ENCODE measurements around the gene RILPL1. TPM values are rescaled to one million over a fixed set of nuclear protein-coding genes. Genes with fewer than 3 reads are reported as not detected.

Gene RILPL1
- total and polyA plus RNA-seq, 9 of the 15 experiments (the other 6 are each of a cell fraction or from before 2014, with no cell fraction given): 0.25 to 10.6 (median 8.6) TPM

DNA sequence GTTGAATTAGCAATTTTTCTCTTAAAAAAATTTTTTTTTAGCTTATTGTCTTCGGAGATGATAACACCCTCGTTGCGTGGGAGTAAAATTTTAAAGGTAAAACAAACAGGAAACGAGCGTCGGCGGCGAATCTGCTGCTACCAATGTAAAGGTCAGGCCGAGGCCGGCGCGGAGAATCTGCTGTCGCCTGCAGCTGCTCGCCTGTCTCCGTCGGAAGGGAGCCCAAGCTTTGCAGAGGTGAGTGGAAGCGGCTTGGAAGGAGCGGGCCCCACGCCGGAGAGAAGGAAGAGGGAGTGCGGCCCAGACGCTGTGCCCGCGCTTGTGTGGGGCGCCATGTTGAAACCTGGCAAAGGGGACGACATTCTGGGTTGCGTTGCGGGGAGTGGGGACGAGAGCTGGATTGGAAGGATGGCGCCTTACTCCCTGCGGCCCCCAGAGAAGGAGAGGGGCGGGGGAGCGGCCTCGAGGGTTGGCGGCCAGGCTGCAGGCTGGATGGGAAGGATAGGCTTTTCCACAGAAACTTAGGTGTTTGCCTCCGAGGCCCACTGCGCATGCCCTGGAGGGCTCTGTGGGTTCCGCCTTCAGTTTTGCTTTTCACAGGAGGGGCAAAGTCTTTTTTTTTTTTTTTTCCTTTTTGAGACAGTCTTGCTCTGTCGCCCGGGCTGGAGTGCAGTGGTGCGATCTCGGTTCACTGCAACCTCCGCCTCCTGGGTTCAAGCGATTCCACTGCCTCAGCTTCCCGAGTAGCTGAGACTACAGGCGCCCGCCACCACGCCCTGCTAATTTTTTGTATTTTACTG, 75.3 kb downstream of the RILPL1 start, which contains the start of gene SNRNP35 (continued):
- no peak for TF ChIP-seq BDP1 (IDR thresholded peaks at IDR 0.05; ENCODE audit: insufficient read depth, insufficient read length)
- no peak for TF ChIP-seq ERF (CRISPR knock-in tag; IDR thresholded peaks at IDR 0.05)
- no peak for TF ChIP-seq COPS2 (conservative IDR thresholded peaks at IDR 0.05)
- no peak for TF ChIP-seq WHSC1 (IDR thresholded peaks at IDR 0.05; ENCODE audit: low read length)
- TF ChIP-seq SMARCA5 (IDR thresholded peaks at IDR 0.05): no peak
- no peak for TF ChIP-seq CBX8 (IDR thresholded peaks at IDR 0.05; ENCODE audit: borderline replicate concordance, extremely low read depth, low read depth, low read length, poor library complexity, severe bottlenecking)
- TF ChIP-seq PHF8 (IDR thresholded peaks at IDR 0.05; ENCODE audit: borderline replicate concordance, low read length): peak; percentile 97
- peak; percentile 15; the same call in 1 of the 2 replicates for TF ChIP-seq SMARCE1 (IDR thresholded peaks at IDR 0.05)
- TF ChIP-seq, protein P1, sequence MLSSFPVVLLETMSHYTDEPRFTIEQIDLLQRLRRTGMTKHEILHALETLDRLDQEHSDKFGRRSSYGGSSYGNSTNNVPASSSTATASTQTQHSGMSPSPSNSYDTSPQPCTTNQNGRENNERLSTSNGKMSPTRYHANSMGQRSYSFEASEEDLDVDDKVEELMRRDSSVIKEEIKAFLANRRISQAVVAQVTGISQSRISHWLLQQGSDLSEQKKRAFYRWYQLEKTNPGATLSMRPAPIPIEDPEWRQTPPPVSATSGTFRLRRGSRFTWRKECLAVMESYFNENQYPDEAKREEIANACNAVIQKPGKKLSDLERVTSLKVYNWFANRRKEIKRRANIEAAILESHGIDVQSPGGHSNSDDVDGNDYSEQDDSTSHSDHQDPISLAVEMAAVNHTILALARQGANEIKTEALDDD (IDR thresholded peaks at IDR 0.05): no peak
- TF ChIP-seq, protein P2, sequence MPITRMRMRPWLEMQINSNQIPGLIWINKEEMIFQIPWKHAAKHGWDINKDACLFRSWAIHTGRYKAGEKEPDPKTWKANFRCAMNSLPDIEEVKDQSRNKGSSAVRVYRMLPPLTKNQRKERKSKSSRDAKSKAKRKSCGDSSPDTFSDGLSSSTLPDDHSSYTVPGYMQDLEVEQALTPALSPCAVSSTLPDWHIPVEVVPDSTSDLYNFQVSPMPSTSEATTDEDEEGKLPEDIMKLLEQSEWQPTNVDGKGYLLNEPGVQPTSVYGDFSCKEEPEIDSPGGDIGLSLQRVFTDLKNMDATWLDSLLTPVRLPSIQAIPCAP (CRISPR knock-in tag; IDR thresholded peaks at IDR 0.05; ENCODE audit: borderline replicate concordance): no peak
- TF ChIP-seq NR0B1 (IDR thresholded peaks at IDR 0.05; ENCODE audit: partially characterized antibody): no peak
- peak; percentile 57 to 76 for TF ChIP-seq MAZ (CRISPR knock-in tag; conservative IDR thresholded peaks at IDR 0.05 in 1 of 2, IDR thresholded peaks at IDR 0.05 in 1 of 2)
- no peak for TF ChIP-seq NR2F6 (CRISPR knock-in tag; IDR thresholded peaks at IDR 0.05)
- TF ChIP-seq BRD9 (IDR thresholded peaks at IDR 0.05; ENCODE audit: low read depth, partially characterized antibody): peak; percentile 21
- TF ChIP-seq, protein P3, sequence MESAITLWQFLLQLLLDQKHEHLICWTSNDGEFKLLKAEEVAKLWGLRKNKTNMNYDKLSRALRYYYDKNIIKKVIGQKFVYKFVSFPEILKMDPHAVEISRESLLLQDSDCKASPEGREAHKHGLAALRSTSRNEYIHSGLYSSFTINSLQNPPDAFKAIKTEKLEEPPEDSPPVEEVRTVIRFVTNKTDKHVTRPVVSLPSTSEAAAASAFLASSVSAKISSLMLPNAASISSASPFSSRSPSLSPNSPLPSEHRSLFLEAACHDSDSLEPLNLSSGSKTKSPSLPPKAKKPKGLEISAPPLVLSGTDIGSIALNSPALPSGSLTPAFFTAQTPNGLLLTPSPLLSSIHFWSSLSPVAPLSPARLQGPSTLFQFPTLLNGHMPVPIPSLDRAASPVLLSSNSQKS (CRISPR knock-in tag; IDR thresholded peaks at IDR 0.05): no peak
- TF ChIP-seq DPF2 (IDR thresholded peaks at IDR 0.05): no peak; the same call in none of the 2 replicates
- TF ChIP-seq BACH1 (tag; IDR thresholded peaks at IDR 0.05): no peak
- TF ChIP-seq, protein P4, sequence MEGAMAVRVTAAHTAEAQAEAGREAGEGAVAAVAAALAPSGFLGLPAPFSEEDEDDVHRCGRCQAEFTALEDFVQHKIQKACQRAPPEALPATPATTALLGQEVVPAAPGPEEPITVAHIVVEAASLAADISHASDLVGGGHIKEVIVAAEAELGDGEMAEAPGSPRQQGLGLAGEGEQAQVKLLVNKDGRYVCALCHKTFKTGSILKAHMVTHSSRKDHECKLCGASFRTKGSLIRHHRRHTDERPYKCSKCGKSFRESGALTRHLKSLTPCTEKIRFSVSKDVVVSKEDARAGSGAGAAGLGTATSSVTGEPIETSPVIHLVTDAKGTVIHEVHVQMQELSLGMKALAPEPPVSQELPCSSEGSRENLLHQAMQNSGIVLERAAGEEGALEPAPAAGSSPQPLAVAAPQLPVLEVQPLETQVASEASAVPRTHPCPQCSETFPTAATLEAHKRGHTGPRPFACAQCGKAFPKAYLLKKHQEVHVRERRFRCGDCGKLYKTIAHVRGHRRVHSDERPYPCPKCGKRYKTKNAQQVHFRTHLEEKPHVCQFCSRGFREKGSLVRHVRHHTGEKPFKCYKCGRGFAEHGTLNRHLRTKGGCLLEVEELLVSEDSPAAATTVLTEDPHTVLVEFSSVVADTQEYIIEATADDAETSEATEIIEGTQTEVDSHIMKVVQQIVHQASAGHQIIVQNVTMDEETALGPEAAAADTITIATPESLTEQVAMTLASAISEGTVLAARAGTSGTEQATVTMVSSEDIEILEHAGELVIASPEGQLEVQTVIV (CRISPR knock-in tag; IDR thresholded peaks at IDR 0.05; ENCODE audit: borderline replicate concordance): peak; percentile 76; the same call in 1 of the 2 replicates
- TF ChIP-seq SAP30 (IDR thresholded peaks at IDR 0.05; ENCODE audit: borderline replicate concordance, insufficient read depth, low read depth, low read length, poor library complexity, severe bottlenecking): peak; percentile 14
- TF ChIP-seq RBFOX2 (IDR thresholded peaks at IDR 0.05; ENCODE audit: low read depth, low read length): peak; percentile 92
- peak; percentile 73 for TF ChIP-seq KDM5B (IDR thresholded peaks at IDR 0.05; ENCODE audit: insufficient replicate concordance, low read depth, low read length)

Data from K562 (cell line).